Esophagus squamous epithelium (tissue), 5 donors: Measurements from ENCODE around the gene GALNT6. TPM values are rescaled to one million over a fixed set of nuclear protein-coding genes. Genes with fewer than 3 reads are reported as not detected.

Experiments
- DNase-seq: peaks from one replicate; lab custom pipeline; 2025; lab: John Stamatoyannopoulos, UW
- H3K27ac ChIP-seq, 4 donors: fragments of 200-600 bp; sonication (generic); one replicate each; pipeline ENCODE4 v1.5.1; 2016 to 2019; ENCODE audit warnings: mild to moderate bottlenecking in 1 of 4
- H3K27me3 ChIP-seq, 4 donors: fragments of 200-600 bp; sonication (generic); 1 replicate in 3 of 4; 2 replicates in 1 of 4; pipeline versions ENCODE4 v1.5.1 to v1.6.0; 2017 to 2021; ENCODE audit warnings: antibody characterized with exemption in 1 of 4
- H3K36me3 ChIP-seq, 3 donors: fragments of 200-600 bp; sonication (generic); one replicate each; pipeline ENCODE4 v1.5.1; 2016 to 2019
- H3K4me1 ChIP-seq, 3 donors: fragments of 200-600 bp; sonication (generic); one replicate each; pipeline ENCODE4 v1.5.1; 2017 to 2019
- H3K4me3 ChIP-seq, 4 donors: fragments of 200-600 bp; sonication (generic); 1 replicate in 3 of 4; 2 replicates in 1 of 4; pipeline ENCODE4 v1.5.1; 2016 to 2019; ENCODE audit warnings: mild to moderate bottlenecking in 2 of 4, moderate library complexity in 1 of 4
- H3K9me3 ChIP-seq, 3 donors: fragments of 200-600 bp; sonication (generic); one replicate each; pipeline ENCODE4 v1.5.1; 2016 to 2019
- CTCF ChIP-seq, 6 experiments: fragments of 450-650 bp in 4 of 6; fragments of 200-600 bp in 2 of 6; sonication (generic) in 2 of 6; IDR thresholded peaks; one replicate each; pipeline ENCODE4 v1.5.1; 2016 to 2019; ENCODE audit warnings: antibody characterized with exemption in 6 of 6, mild to moderate bottlenecking in 4 of 6, moderate library complexity in 4 of 6
- POLR2A ChIP-seq, 4 donors: fragments of 450-650 bp; IDR thresholded peaks; one replicate each; pipeline ENCODE4 v1.6.1; 2017; ENCODE audit warnings: antibody characterized with exemption in 4 of 4, mild to moderate bottlenecking in 4 of 4, moderate library complexity in 3 of 4
- WGBS, 2 donors: methylation state at CpG; one replicate each; pipeline ENCODE4 v1.1.5; 2018; 5-methylcytosine and 5-hydroxymethylcytosine counted together
- intact Hi-C: fragments of 100-400 bp; cut with DNase I; formaldehyde crosslinking; loops from one replicate; pipeline ENCODE4 v1.15.0; 2022
- total RNA-seq, 4 donors: library from RNA; depleted of rRNA; stranded (reverse); fragments of >200 nt; gene quantifications; one replicate each; pipeline ENCODE4 v1.1.0, GENCODE V29; 2016
- donor health status: DM: yes; HTN: yes; CAD: no.

GALNT6 gene
- total RNA-seq, 4 donors from 2014 or later: 1.7 to 26.7 (median 10.2) TPM

GRCh38 chr12:51328587-51328986 lies 62.6 kb downstream of the GALNT6 start:
- no peaks in the 10 kb centered on the region for H3K9me3 ChIP-seq
- TF ChIP-seq POLR2A (IDR thresholded peaks at IDR 0.05): no peak
- H3K36me3 ChIP-seq: no peaks in the 10 kb centered on the region
- peaks cover 31 to 47% (median 35%) of the 10 kb centered on the region in 3 donors for H3K4me1 ChIP-seq
- H3K27ac ChIP-seq: peak overlapping the region in 1 of 4 donors; percentile 10
- no peak for DNase-seq
- intact Hi-C loops: no loop called here
- WGBS, 2 donors: 78 to 88% methylated on average over 4 of the region's 4 CpGs
- no peaks in the 10 kb centered on the region for H3K27me3 ChIP-seq
- H3K4me3 ChIP-seq: no peak overlapping the region

- Histone ChIP-seq H3K27ac (peak overlapping the region; percentile 65 to 90 (median 76)), H3K4me1 (peaks cover 37 to 65% (median 38%) of the 10 kb centered on the region in 3 donors), H3K36me3 (no peaks in the 10 kb centered on the region), H3K4me3 (no peak overlapping the region), H3K27me3 (no peaks in the 10 kb centered on the region), H3K9me3 (no peaks in the 10 kb centered on the region)
- WGBS, 2 donors: 41 to 42% methylated on average over 5 to 7 of the region's 7 CpGs
- intact Hi-C loops: no loop called here
- DNase-seq: no peak
- TF ChIP-seq POLR2A (IDR thresholded peaks at IDR 0.05): no peak
- no peak for TF ChIP-seq CTCF (IDR thresholded peaks at IDR 0.05)
These were observed 64.3 kb downstream of the GALNT6 start for GRCh38 chr12:51326698-51327439.

GRCh38 chr12:51324953-51325352 lies 66.3 kb downstream of the GALNT6 start:
- Histone ChIP-seq H3K27ac (peak overlapping the region; percentile 65 to 90 (median 76)), H3K36me3 (no peaks in the 10 kb centered on the region), H3K4me3 (no peak overlapping the region), H3K9me3 (no peaks in the 10 kb centered on the region), H3K27me3 (no peaks in the 10 kb centered on the region), H3K4me1 (peaks cover 45 to 84% (median 50%) of the 10 kb centered on the region in 3 donors)
- 51 to 66% methylated on average over 4 of the region's 4 CpGs for WGBS, 2 donors
- intact Hi-C loops: no loop called here
- DNase-seq: no peak
- TF ChIP-seq POLR2A (IDR thresholded peaks at IDR 0.05) (no peak), CTCF (IDR thresholded peaks at IDR 0.05) (no peak)

- DNase-seq: no peak
- peaks cover 47 to 91% (median 50%) of the 10 kb centered on the region in 3 donors for H3K4me1 ChIP-seq
- H3K4me3 ChIP-seq: peak within 1 kb of the TSS; percentile 4 to 59 (median 38)
- 87 to 91% methylated on average over 23 to 24 of the region's 60 CpGs for WGBS, 2 donors
- H3K9me3 ChIP-seq: no peaks in the 10 kb centered on the region
- TF ChIP-seq CTCF (IDR thresholded peaks at IDR 0.05) (no peak), POLR2A (IDR thresholded peaks at IDR 0.05) (peak in 1 of 4 donors; percentile 52)
- H3K27me3 ChIP-seq: no peaks in the 10 kb centered on the region
- intact Hi-C loops: no loop called here
- peak within 1 kb of the TSS; percentile 73 to 90 (median 80) for H3K27ac ChIP-seq
- H3K36me3 ChIP-seq: no peaks in the 10 kb centered on the region
These were observed 67.0 kb downstream of the GALNT6 start, which contains the start of gene BIN2 for GRCh38 chr12:51323966-51324895. Gene BIN2, minus strand, starts transcription at chr12:51324174. Its CDS starts 72 bp downstream, at chr12:51324102.

- H3K9me3 ChIP-seq: no peaks in the 10 kb centered on the region
- H3K27me3 ChIP-seq: no peaks in the 10 kb centered on the region
- TF ChIP-seq POLR2A (IDR thresholded peaks at IDR 0.05) (peak in 1 of 4 donors; percentile 49), CTCF (IDR thresholded peaks at IDR 0.05) (no peak)
- no peaks in the 10 kb centered on the region for H3K36me3 ChIP-seq
- intact Hi-C loops: no loop called here
- 65 to 85% methylated on average over 7 to 12 of the region's 15 CpGs for WGBS, 2 donors
- H3K4me1 ChIP-seq: peaks cover 52 to 93% (median 54%) of the 10 kb centered on the region in 3 donors
- DNase-seq: no peak
- peak overlapping the region; percentile 73 to 90 (median 80) for H3K27ac ChIP-seq
- peak overlapping the region; percentile 4 to 59 (median 38) for H3K4me3 ChIP-seq
These were observed 67.8 kb downstream of the GALNT6 start for GRCh38 chr12:51323317-51323960.
